ENCODE results near the gene CMTM1. TPM values are rescaled to one million over a fixed set of nuclear protein-coding genes. Genes with fewer than 3 reads are reported as not detected.
A peak's percentile ranks its signal among the peaks of the same experiment; 100 is the strongest.

Gene CMTM1
- total RNA-seq, 1 experiment from 2014 or later = 5.2 TPM

- intact Hi-C loops (cut with micrococcal nuclease) = no loop called here
- DNase-seq (ENCODE audit: low read depth, low spot score) (no peak), ATAC-seq (peak; percentile 66)
- no peaks in the 10 kb centered on the region for H3K79me2 ChIP-seq (ENCODE audit: insufficient read depth, low read length)
- H3K4me2 ChIP-seq (ENCODE audit: low read length) = peak overlapping the region; percentile 33; the same call in 1 of the 2 replicates
- TF ChIP-seq CEBPB (IDR thresholded peaks at IDR 0.05; ENCODE audit: low read depth) (peak; percentile 68), SP1 (IDR thresholded peaks at IDR 0.05; ENCODE audit: low read depth) (0 out of 2 replicates have a peak, but pooled peaks have one; percentile 20), ATF3 (IDR thresholded peaks at IDR 0.05) (peak; percentile 64; the same call in 1 of the 2 replicates), FOSL1 (IDR thresholded peaks at IDR 0.05; ENCODE audit: low read depth) (peak; percentile 42), YY1 (IDR thresholded peaks at IDR 0.05; ENCODE audit: extremely low read depth, insufficient replicate concordance, low read depth, low read length) (no peak), JUND (IDR thresholded peaks at IDR 0.05) (peak; percentile 45), ZFX (IDR thresholded peaks at IDR 0.05) (no peak)
- H3K4me3 ChIP-seq (replicated peaks in 1 of 2; ENCODE audit: low read depth in 1 of 2, low read length in 2 of 2) = no peak overlapping the region
- peaks cover 3% of the 10 kb centered on the region; the same call in 1 of the 2 replicates for H4K20me1 ChIP-seq (ENCODE audit: insufficient read depth)
- no peaks in the 10 kb centered on the region for H3K9me3 ChIP-seq (ENCODE audit: control insufficient read depth in 1 of 2, insufficient read depth in 1 of 2, low read depth in 1 of 2, low read length in 2 of 2)
- ChIA-PET RAD21 (ENCODE audit: low non-redundant PET in 1 of 2, low total read pairs in 2 of 2, uncharacterized antibody in 2 of 2, unreplicated experiment in 2 of 2) (no interaction called here), POLR2A (interaction anchor here (1.0 to 1.8 kb wide), 2 partner anchors 8 to 17 kb away, joined by 3 to 8 read pairs; partner anchors contain the start of gene CKLF), CTCF (interaction anchor here (0.8 to 1.6 kb wide), 3 partner anchors 38 to 212 kb away, joined by 4 to 5 read pairs (median 4); no protein-coding TSS in a partner anchor)
- H3K27me3 ChIP-seq (ENCODE audit: insufficient read depth, low read length) = no peaks in the 10 kb centered on the region
- H3K9ac ChIP-seq (ENCODE audit: low read length) = no peak overlapping the region
- BruUV-seq (replicated peaks) = no TSS peak
- H3K27ac ChIP-seq (ENCODE audit: low read depth, low read length) = no peak overlapping the region
- H3K9me2 ChIP-seq (ENCODE audit: insufficient read depth) = no peaks in the 10 kb centered on the region
- peaks cover 0 to 13% of the 10 kb centered on the region in 2 experiments; a peak in 3 of 4 replicates for H3K4me1 ChIP-seq (ENCODE audit: control insufficient read depth in 1 of 2, insufficient read depth in 2 of 2, low read length in 2 of 2)
- H3K36me3 ChIP-seq (ENCODE audit: control insufficient read depth in 1 of 2, insufficient read depth in 2 of 2, low read length in 2 of 2) = no peaks in the 10 kb centered on the region; a peak in 1 of 4 replicates
- no peak overlapping the region for H2AFZ ChIP-seq (ENCODE audit: low read depth, low read length, poor library complexity, severe bottlenecking)
Measured at GRCh38 chr16:66569827-66570405, 3.7 kb downstream of the CMTM1 start.

GRCh38 chr16:66572356-66572755, 6.1 kb downstream of the CMTM1 start:
- TF ChIP-seq FOSL1 (IDR thresholded peaks at IDR 0.05; ENCODE audit: low read depth) (no peak), POLR2AphosphoS5 (IDR thresholded peaks at IDR 0.05; ENCODE audit: low read depth, low read length) (no peak), CEBPB (IDR thresholded peaks at IDR 0.05; ENCODE audit: low read depth) (no peak), ZBTB33 (IDR thresholded peaks at IDR 0.05; ENCODE audit: extremely low read depth, insufficient replicate concordance, low read length) (no peak), ATF3 (IDR thresholded peaks at IDR 0.05) (no peak)
- CTCF ChIA-PET = interaction anchor here (1.3 kb wide), 1 partner anchor 9 kb away, joined by 3 read pairs; no protein-coding TSS in a partner anchor
- intact Hi-C loops (cut with micrococcal nuclease) = no loop called here
- Histone ChIP-seq H3K27ac (ENCODE audit: low read depth, low read length) (no peak overlapping the region), H3K4me3 (replicated peaks in 1 of 2; ENCODE audit: low read depth in 1 of 2, low read length in 2 of 2) (no peak overlapping the region), H3K4me2 (ENCODE audit: low read length) (no peak overlapping the region), H3K4me1 (ENCODE audit: control insufficient read depth in 1 of 2, insufficient read depth in 2 of 2, low read length in 2 of 2) (peaks cover 0 to 13% of the 10 kb centered on the region in 2 experiments; a peak in 3 of 4 replicates), H3K79me2 (ENCODE audit: insufficient read depth, low read length) (no peaks in the 10 kb centered on the region), H3K9me3 (ENCODE audit: control insufficient read depth in 1 of 2, insufficient read depth in 1 of 2, low read depth in 1 of 2, low read length in 2 of 2) (no peaks in the 10 kb centered on the region), H3K36me3 (ENCODE audit: control insufficient read depth in 1 of 2, insufficient read depth in 2 of 2, low read length in 2 of 2) (no peaks in the 10 kb centered on the region), H4K20me1 (ENCODE audit: insufficient read depth) (peaks cover 3% of the 10 kb centered on the region; the same call in 1 of the 2 replicates), H2AFZ (ENCODE audit: low read depth, low read length, poor library complexity, severe bottlenecking) (no peak overlapping the region), H3K9me2 (ENCODE audit: insufficient read depth) (no peaks in the 10 kb centered on the region), H3K9ac (ENCODE audit: low read length) (no peak overlapping the region), H3K27me3 (ENCODE audit: insufficient read depth, low read length) (no peaks in the 10 kb centered on the region)
- RAD21 ChIA-PET (ENCODE audit: low non-redundant PET in 1 of 2, low total read pairs in 2 of 2, uncharacterized antibody in 2 of 2, unreplicated experiment in 2 of 2) = no interaction called here
- no peak for ATAC-seq
- no TSS peak for BruUV-seq (replicated peaks)
- POLR2A ChIA-PET = no interaction called here
- no peak for DNase-seq (ENCODE audit: low read depth, low spot score)
